Activated naive CD4-positive, alpha-beta T cell treated with anti-CD3 and anti-CD28 coated beads, Interleukin-2, amount 50 U/mL, for 24 hours (primary cell): ENCODE measurements around the gene SASH3.

Experiments
- H3K27ac Mint-ChIP-seq: one replicate; pipeline ENCODE4 v1.8.0; 2021; ENCODE audit warnings: mild to moderate bottlenecking, mixed read lengths
- H3K27me3 Mint-ChIP-seq: one replicate; pipeline ENCODE4 v1.8.0; 2021; ENCODE audit warnings: mixed read lengths
- H3K36me3 Mint-ChIP-seq: one replicate; pipeline ENCODE4 v1.8.0; 2021; ENCODE audit warnings: mixed read lengths
- H3K4me1 Mint-ChIP-seq: one replicate; pipeline ENCODE4 v1.8.0; 2021; ENCODE audit warnings: mixed read lengths
- H3K4me3 Mint-ChIP-seq: one replicate; pipeline ENCODE4 v1.8.0; 2021; ENCODE audit warnings: mild to moderate bottlenecking, mixed read lengths
- H3K9me3 Mint-ChIP-seq: one replicate; pipeline ENCODE4 v1.8.0; 2021; ENCODE audit warnings: mixed read lengths

Gene SASH3

GRCh38 chrX:129788527-129788926, 8.8 kb downstream of the SASH3 start:
- H3K4me3 Mint-ChIP-seq, result no peak overlapping the region

GRCh38 chrX:129790146-129790545, 10.4 kb downstream of the SASH3 start:
- H3K27me3 Mint-ChIP-seq, result no peaks in the 10 kb centered on the region
- peak overlapping the region; percentile 12 for H3K27ac Mint-ChIP-seq
- peaks cover 3% of the 10 kb centered on the region for H3K36me3 Mint-ChIP-seq
- H3K4me1 Mint-ChIP-seq, result peaks cover 23% of the 10 kb centered on the region
- H3K4me3 Mint-ChIP-seq, result no peak overlapping the region
- no peaks in the 10 kb centered on the region for H3K9me3 Mint-ChIP-seq

More at GRCh38 chrX:129788527-129788926, 8.8 kb downstream of the SASH3 start:
- Mint-ChIP-seq H3K4me1 (peaks cover 37% of the 10 kb centered on the region), H3K36me3 (peaks cover 4% of the 10 kb centered on the region), H3K27ac (peak overlapping the region; percentile 87), H3K27me3 (no peaks in the 10 kb centered on the region), H3K9me3 (no peaks in the 10 kb centered on the region)

GRCh38 chrX:129790808-129791207, 11.1 kb downstream of the SASH3 start:
- peaks cover 2% of the 10 kb centered on the region for H3K36me3 Mint-ChIP-seq
- no peak overlapping the region for H3K4me3 Mint-ChIP-seq
- H3K27ac Mint-ChIP-seq, result no peak overlapping the region
- no peaks in the 10 kb centered on the region for H3K9me3 Mint-ChIP-seq
- H3K4me1 Mint-ChIP-seq, result peaks cover 17% of the 10 kb centered on the region
- H3K27me3 Mint-ChIP-seq, result no peaks in the 10 kb centered on the region

GRCh38 chrX:129791336-129791735, 11.6 kb downstream of the SASH3 start:
- H3K4me3 Mint-ChIP-seq, result no peak overlapping the region
- H3K27me3 Mint-ChIP-seq, result no peaks in the 10 kb centered on the region
- H3K36me3 Mint-ChIP-seq, result peaks cover 2% of the 10 kb centered on the region
- peak overlapping the region; percentile 62 for H3K27ac Mint-ChIP-seq
- H3K4me1 Mint-ChIP-seq, result peaks cover 11% of the 10 kb centered on the region
- H3K9me3 Mint-ChIP-seq, result no peaks in the 10 kb centered on the region

GRCh38 chrX:129791961-129792570, 12.3 kb downstream of the SASH3 start:
- Mint-ChIP-seq H3K36me3 (no peaks in the 10 kb centered on the region), H3K27ac (no peak overlapping the region), H3K4me1 (peaks cover 6% of the 10 kb centered on the region), H3K9me3 (no peaks in the 10 kb centered on the region), H3K4me3 (no peak overlapping the region), H3K27me3 (no peaks in the 10 kb centered on the region)

- Mint-ChIP-seq H3K27ac (no peak overlapping the region), H3K4me3 (no peak overlapping the region)
Measured at GRCh38 chrX:129792586-129793291, 13.0 kb downstream of the SASH3 start.

GRCh38 chrX:129793604-129794191, 13.9 kb downstream of the SASH3 start:
- H3K36me3 Mint-ChIP-seq, result no peaks in the 10 kb centered on the region
- H3K4me1 Mint-ChIP-seq, result peaks cover 8% of the 10 kb centered on the region
- no peak overlapping the region for H3K27ac Mint-ChIP-seq
- H3K9me3 Mint-ChIP-seq, result no peaks in the 10 kb centered on the region
- no peaks in the 10 kb centered on the region for H3K27me3 Mint-ChIP-seq
- no peak overlapping the region for H3K4me3 Mint-ChIP-seq

More at GRCh38 chrX:129792586-129793291, 13.0 kb downstream of the SASH3 start:
- H3K27me3 Mint-ChIP-seq, result no peaks in the 10 kb centered on the region
- no peaks in the 10 kb centered on the region for H3K36me3 Mint-ChIP-seq
- no peaks in the 10 kb centered on the region for H3K9me3 Mint-ChIP-seq
- no peaks in the 10 kb centered on the region for H3K4me1 Mint-ChIP-seq

GRCh38 chrX:129795584-129795983, 15.8 kb downstream of the SASH3 start:
- H3K36me3 Mint-ChIP-seq, result no peaks in the 10 kb centered on the region
- H3K4me1 Mint-ChIP-seq, result peaks cover 24% of the 10 kb centered on the region
- peak overlapping the region; percentile 51 for H3K27ac Mint-ChIP-seq
- no peak overlapping the region for H3K4me3 Mint-ChIP-seq
- no peaks in the 10 kb centered on the region for H3K9me3 Mint-ChIP-seq
- H3K27me3 Mint-ChIP-seq, result no peaks in the 10 kb centered on the region

- no peaks in the 10 kb centered on the region for H3K36me3 Mint-ChIP-seq
- H3K27ac Mint-ChIP-seq, result no peak overlapping the region
Measured at GRCh38 chrX:129797251-129797906, 17.6 kb downstream of the SASH3 start.

GRCh38 chrX:129798456-129798855, 18.7 kb downstream of the SASH3 start:
- no peaks in the 10 kb centered on the region for H3K36me3 Mint-ChIP-seq
- no peaks in the 10 kb centered on the region for H3K27me3 Mint-ChIP-seq
- H3K9me3 Mint-ChIP-seq, result no peaks in the 10 kb centered on the region
- H3K4me1 Mint-ChIP-seq, result peaks cover 24% of the 10 kb centered on the region
- peak overlapping the region; percentile 74 for H3K27ac Mint-ChIP-seq
- peak overlapping the region; percentile 30 for H3K4me3 Mint-ChIP-seq

More at GRCh38 chrX:129797251-129797906, 17.6 kb downstream of the SASH3 start:
- H3K27me3 Mint-ChIP-seq, result no peaks in the 10 kb centered on the region
- H3K9me3 Mint-ChIP-seq, result no peaks in the 10 kb centered on the region
- H3K4me3 Mint-ChIP-seq, result no peak overlapping the region
- H3K4me1 Mint-ChIP-seq, result peaks cover 24% of the 10 kb centered on the region

GRCh38 chrX:129798888-129799287, 19.1 kb downstream of the SASH3 start:
- H3K4me3 Mint-ChIP-seq, result peak overlapping the region; percentile 30
- H3K36me3 Mint-ChIP-seq, result no peaks in the 10 kb centered on the region
- no peaks in the 10 kb centered on the region for H3K27me3 Mint-ChIP-seq
- no peaks in the 10 kb centered on the region for H3K9me3 Mint-ChIP-seq
- peak overlapping the region; percentile 74 for H3K27ac Mint-ChIP-seq
- H3K4me1 Mint-ChIP-seq, result peaks cover 24% of the 10 kb centered on the region

GRCh38 chrX:129800186-129800585, 20.4 kb downstream of the SASH3 start:
- Mint-ChIP-seq H3K27me3 (no peaks in the 10 kb centered on the region), H3K4me3 (no peak overlapping the region), H3K36me3 (peaks cover 2% of the 10 kb centered on the region), H3K4me1 (peaks cover 24% of the 10 kb centered on the region), H3K27ac (peak overlapping the region; percentile 65), H3K9me3 (no peaks in the 10 kb centered on the region)

GRCh38 chrX:129802863-129803262, 23.1 kb downstream of the SASH3 start:
- H3K27me3 Mint-ChIP-seq, result no peaks in the 10 kb centered on the region
- no peak overlapping the region for H3K27ac Mint-ChIP-seq
- H3K4me1 Mint-ChIP-seq, result peaks cover 24% of the 10 kb centered on the region
- no peak overlapping the region for H3K4me3 Mint-ChIP-seq
- no peaks in the 10 kb centered on the region for H3K9me3 Mint-ChIP-seq
- peaks cover 2% of the 10 kb centered on the region for H3K36me3 Mint-ChIP-seq

GRCh38 chrX:129804806-129805205, 25.1 kb downstream of the SASH3 start:
- Mint-ChIP-seq H3K36me3 (peaks cover 9% of the 10 kb centered on the region), H3K27ac (no peak overlapping the region), H3K9me3 (no peaks in the 10 kb centered on the region), H3K27me3 (no peaks in the 10 kb centered on the region), H3K4me3 (no peak overlapping the region), H3K4me1 (peaks cover 23% of the 10 kb centered on the region)

- Mint-ChIP-seq H3K4me3 (no peak overlapping the region), H3K27ac (no peak overlapping the region), H3K4me1 (peaks cover 16% of the 10 kb centered on the region), H3K27me3 (no peaks in the 10 kb centered on the region), H3K36me3 (peaks cover 14% of the 10 kb centered on the region), H3K9me3 (no peaks in the 10 kb centered on the region)
Measured at GRCh38 chrX:129808158-129808828, 28.5 kb downstream of the SASH3 start.
